ENCODE results near the gene SRR. TPM values are rescaled to one million over a fixed set of nuclear protein-coding genes. Genes with fewer than 3 reads are reported as not detected.

SRR gene
- total RNA-seq, 2 donors from 2014 or later, result 3.4 to 3.9 TPM

- no peaks in the 10 kb centered on the region for H3K9me3 ChIP-seq (ENCODE audit: control insufficient read depth, low read length, poor library complexity, severe bottlenecking)
- Mint-ChIP-seq H3K36me3 (ENCODE audit: low read depth) (peaks cover 3% of the 10 kb centered on the region), H3K4me3 (no peak overlapping the region), H3K27me3 (no peaks in the 10 kb centered on the region), H3K4me1 (peaks cover 3% of the 10 kb centered on the region), H3K27ac (no peak overlapping the region)
- ATAC-seq (no peak), DNase-seq (no peak)
Measured at GRCh38 chr17:2362881-2363280, 59.1 kb downstream of the SRR start.

- H3K4me1 Mint-ChIP-seq, result peaks cover 3% of the 10 kb centered on the region
- H3K9me3 ChIP-seq (ENCODE audit: control insufficient read depth, low read length, poor library complexity, severe bottlenecking), result no peaks in the 10 kb centered on the region
- no peak overlapping the region for H3K27ac Mint-ChIP-seq
- peaks cover 3% of the 10 kb centered on the region for H3K36me3 Mint-ChIP-seq (ENCODE audit: low read depth)
- DNase-seq (no peak), ATAC-seq (no peak)
- H3K4me3 Mint-ChIP-seq, result no peak overlapping the region
- H3K27me3 Mint-ChIP-seq, result no peaks in the 10 kb centered on the region
Measured at GRCh38 chr17:2363318-2363717, 59.6 kb downstream of the SRR start.

GRCh38 chr17:2363851-2364762 lies 60.4 kb downstream of the SRR start:
- H3K9me3 ChIP-seq (ENCODE audit: control insufficient read depth, low read length, poor library complexity, severe bottlenecking), result no peaks in the 10 kb centered on the region
- no peaks in the 10 kb centered on the region for H3K27me3 Mint-ChIP-seq
- ATAC-seq, result no peak
- no peak for DNase-seq
- peaks cover 3% of the 10 kb centered on the region for H3K4me1 Mint-ChIP-seq
- peaks cover 3% of the 10 kb centered on the region for H3K36me3 Mint-ChIP-seq (ENCODE audit: low read depth)
- no peak overlapping the region for H3K27ac Mint-ChIP-seq
- H3K4me3 Mint-ChIP-seq, result no peak overlapping the region

GRCh38 chr17:2364763-2365116 lies 61.0 kb downstream of the SRR start:
- Mint-ChIP-seq H3K36me3 (ENCODE audit: low read depth) (peaks cover 3% of the 10 kb centered on the region), H3K27ac (no peak overlapping the region), H3K4me3 (no peak overlapping the region), H3K27me3 (no peaks in the 10 kb centered on the region), H3K4me1 (peaks cover 3% of the 10 kb centered on the region)
- no peaks in the 10 kb centered on the region for H3K9me3 ChIP-seq (ENCODE audit: control insufficient read depth, low read length, poor library complexity, severe bottlenecking)
- ATAC-seq (no peak), DNase-seq (no peak)

GRCh38 chr17:2365132-2365531 lies 61.4 kb downstream of the SRR start:
- DNase-seq, result no peak
- no peaks in the 10 kb centered on the region for H3K9me3 ChIP-seq (ENCODE audit: control insufficient read depth, low read length, poor library complexity, severe bottlenecking)
- ATAC-seq, result no peak
- Mint-ChIP-seq H3K4me1 (peaks cover 3% of the 10 kb centered on the region), H3K4me3 (no peak overlapping the region), H3K36me3 (ENCODE audit: low read depth) (peaks cover 3% of the 10 kb centered on the region), H3K27me3 (no peaks in the 10 kb centered on the region), H3K27ac (no peak overlapping the region)

GRCh38 chr17:2366747-2367494 lies 63.2 kb downstream of the SRR start:
- Mint-ChIP-seq H3K4me1 (no peaks in the 10 kb centered on the region), H3K36me3 (ENCODE audit: low read depth) (peaks cover 3% of the 10 kb centered on the region), H3K27ac (no peak overlapping the region), H3K4me3 (no peak overlapping the region), H3K27me3 (no peaks in the 10 kb centered on the region)
- ATAC-seq (no peak), DNase-seq (no peak)
- H3K9me3 ChIP-seq (ENCODE audit: control insufficient read depth, low read length, poor library complexity, severe bottlenecking), result no peaks in the 10 kb centered on the region

GRCh38 chr17:2368359-2368758 lies 64.6 kb downstream of the SRR start:
- Mint-ChIP-seq H3K4me3 (no peak overlapping the region), H3K27me3 (no peaks in the 10 kb centered on the region), H3K36me3 (ENCODE audit: low read depth) (no peaks in the 10 kb centered on the region), H3K4me1 (no peaks in the 10 kb centered on the region), H3K27ac (no peak overlapping the region)
- DNase-seq, result no peak
- no peaks in the 10 kb centered on the region for H3K9me3 ChIP-seq (ENCODE audit: control insufficient read depth, low read length, poor library complexity, severe bottlenecking)
- no peak for ATAC-seq

- H3K9me3 ChIP-seq (ENCODE audit: control insufficient read depth, low read length, poor library complexity, severe bottlenecking), result no peaks in the 10 kb centered on the region
- no peaks in the 10 kb centered on the region for H3K36me3 Mint-ChIP-seq (ENCODE audit: low read depth)
- ATAC-seq (no peak), DNase-seq (no peak)
- H3K4me3 Mint-ChIP-seq, result no peak overlapping the region
- H3K27me3 Mint-ChIP-seq, result no peaks in the 10 kb centered on the region
- no peak overlapping the region for H3K27ac Mint-ChIP-seq
- H3K4me1 Mint-ChIP-seq, result no peaks in the 10 kb centered on the region
Measured at GRCh38 chr17:2369039-2369438, 65.3 kb downstream of the SRR start.

GRCh38 chr17:2369551-2370210 lies 65.9 kb downstream of the SRR start:
- ATAC-seq, result no peak
- no peak for DNase-seq
- Mint-ChIP-seq H3K36me3 (ENCODE audit: low read depth) (no peaks in the 10 kb centered on the region), H3K27ac (no peak overlapping the region), H3K27me3 (no peaks in the 10 kb centered on the region), H3K4me1 (no peaks in the 10 kb centered on the region), H3K4me3 (no peak overlapping the region)
- no peaks in the 10 kb centered on the region for H3K9me3 ChIP-seq (ENCODE audit: control insufficient read depth, low read length, poor library complexity, severe bottlenecking)

- no peak for DNase-seq
- H3K9me3 ChIP-seq (ENCODE audit: control insufficient read depth, low read length, poor library complexity, severe bottlenecking), result no peaks in the 10 kb centered on the region
- Mint-ChIP-seq H3K27me3 (no peaks in the 10 kb centered on the region), H3K4me1 (no peaks in the 10 kb centered on the region), H3K36me3 (ENCODE audit: low read depth) (no peaks in the 10 kb centered on the region), H3K4me3 (no peak overlapping the region), H3K27ac (no peak overlapping the region)
- no peak for ATAC-seq
Measured at GRCh38 chr17:2370211-2370589, 66.5 kb downstream of the SRR start.

- Mint-ChIP-seq H3K36me3 (ENCODE audit: low read depth) (no peaks in the 10 kb centered on the region), H3K4me1 (no peaks in the 10 kb centered on the region), H3K27ac (no peak overlapping the region), H3K4me3 (no peak overlapping the region), H3K27me3 (no peaks in the 10 kb centered on the region)
- H3K9me3 ChIP-seq (ENCODE audit: control insufficient read depth, low read length, poor library complexity, severe bottlenecking), result no peaks in the 10 kb centered on the region
- ATAC-seq, result no peak
- DNase-seq, result no peak
Measured at GRCh38 chr17:2371183-2372130, 67.7 kb downstream of the SRR start.

GRCh38 chr17:2372180-2372579 lies 68.4 kb downstream of the SRR start:
- H3K27me3 Mint-ChIP-seq, result no peaks in the 10 kb centered on the region
- DNase-seq, result no peak
- H3K4me3 Mint-ChIP-seq, result no peak overlapping the region
- no peak overlapping the region for H3K27ac Mint-ChIP-seq
- ATAC-seq, result no peak
- no peaks in the 10 kb centered on the region for H3K4me1 Mint-ChIP-seq
- H3K36me3 Mint-ChIP-seq (ENCODE audit: low read depth), result peaks cover 2% of the 10 kb centered on the region
- no peaks in the 10 kb centered on the region for H3K9me3 ChIP-seq (ENCODE audit: control insufficient read depth, low read length, poor library complexity, severe bottlenecking)

Data from T-helper 17 cell (primary cell).